Activated naive CD4-positive, alpha-beta T cell treated with anti-CD3 and anti-CD28 coated beads, Interleukin-2, amount 10 ng/mL, durations not matched to agents 7 days and 5 days (primary cell): ENCODE data around the gene SKP1.

ENCODE experiments used
- CTCF ChIA-PET: fragments of 350-600 bp; sonication (Branson Sonifier 250); formaldehyde crosslinking; loops from one replicate; lab custom pipeline; 2021; ENCODE audit warnings: antibody characterized with exemption; lab: Charles Lee
- DNase-seq: peaks from one replicate; pipeline ENCODE4 v3.0.0-alpha.2; 2020
- H3K27ac Mint-ChIP-seq: one replicate; pipeline ENCODE4 v1.8.0; 2021; ENCODE audit warnings: mild to moderate bottlenecking, moderate library complexity, mixed read lengths
- H3K27me3 Mint-ChIP-seq: one replicate; pipeline ENCODE4 v1.8.0; 2021; ENCODE audit warnings: mild to moderate bottlenecking, mixed read lengths
- H3K36me3 Mint-ChIP-seq: one replicate; pipeline ENCODE4 v1.8.0; 2021; ENCODE audit warnings: mixed read lengths
- H3K4me1 Mint-ChIP-seq: one replicate; pipeline ENCODE4 v1.8.0; 2021; ENCODE audit warnings: mixed read lengths
- H3K4me3 Mint-ChIP-seq: one replicate; pipeline ENCODE4 v1.8.0; 2021; ENCODE audit warnings: mild to moderate bottlenecking, moderate library complexity, mixed read lengths
- H3K9me3 Mint-ChIP-seq: one replicate; pipeline ENCODE4 v1.8.0; 2021; ENCODE audit warnings: mixed read lengths

SKP1 gene

GRCh38 chr5:134135091-134135655 is 41.6 kb downstream of the SKP1 start:
- CTCF ChIA-PET = interaction anchor here (0.9 to 35.0 kb wide), 3 partner anchors 43 to 95 kb away, joined by 3 to 743 read pairs (median 3); no protein-coding TSS in a partner anchor
- peak; percentile 18 for DNase-seq
- Mint-ChIP-seq H3K27me3 (no peaks in the 10 kb centered on the region), H3K4me1 (peaks cover 97% of the 10 kb centered on the region), H3K9me3 (no peaks in the 10 kb centered on the region), H3K36me3 (peaks cover 75% of the 10 kb centered on the region), H3K4me3 (no peak overlapping the region), H3K27ac (peak overlapping the region; percentile 65)

GRCh38 chr5:134133995-134134541 is 42.7 kb downstream of the SKP1 start:
- Mint-ChIP-seq H3K4me3 (no peak overlapping the region), H3K36me3 (peaks cover 77% of the 10 kb centered on the region), H3K27me3 (no peaks in the 10 kb centered on the region), H3K9me3 (no peaks in the 10 kb centered on the region), H3K27ac (peak overlapping the region; percentile 86), H3K4me1 (peaks cover 97% of the 10 kb centered on the region)
- CTCF ChIA-PET = interaction anchor here (1.0 to 35.0 kb wide), 3 partner anchors 44 to 94 kb away, joined by 3 to 743 read pairs (median 4); no protein-coding TSS in a partner anchor
- DNase-seq = no peak

GRCh38 chr5:134133188-134133994 is 43.4 kb downstream of the SKP1 start:
- Mint-ChIP-seq H3K36me3 (peaks cover 79% of the 10 kb centered on the region), H3K27ac (peak overlapping the region; percentile 95), H3K4me1 (peaks cover 97% of the 10 kb centered on the region), H3K4me3 (peak overlapping the region; percentile 61), H3K9me3 (no peaks in the 10 kb centered on the region), H3K27me3 (no peaks in the 10 kb centered on the region)
- DNase-seq = peak; percentile 24
- CTCF ChIA-PET = interaction anchor here (1.0 to 35.0 kb wide), 3 partner anchors 64 to 93 kb away, joined by 3 to 743 read pairs (median 4); no protein-coding TSS in a partner anchor

GRCh38 chr5:134132372-134133187 is 44.2 kb downstream of the SKP1 start:
- H3K4me3 Mint-ChIP-seq = peak overlapping the region; percentile 61
- CTCF ChIA-PET = interaction anchor here (1.2 to 35.0 kb wide), 2 partner anchors 63 to 93 kb away, joined by 3 to 743 read pairs; no protein-coding TSS in a partner anchor
- DNase-seq = peak; percentile 86
- peak overlapping the region; percentile 95 for H3K27ac Mint-ChIP-seq
- H3K9me3 Mint-ChIP-seq = no peaks in the 10 kb centered on the region
- H3K4me1 Mint-ChIP-seq = peaks cover 97% of the 10 kb centered on the region
- H3K36me3 Mint-ChIP-seq = peaks cover 79% of the 10 kb centered on the region
- no peaks in the 10 kb centered on the region for H3K27me3 Mint-ChIP-seq

GRCh38 chr5:134131578-134132350 is 45.0 kb downstream of the SKP1 start:
- Mint-ChIP-seq H3K36me3 (peaks cover 79% of the 10 kb centered on the region), H3K27ac (peak overlapping the region; percentile 95), H3K4me3 (peak overlapping the region; percentile 79), H3K4me1 (peaks cover 97% of the 10 kb centered on the region), H3K9me3 (no peaks in the 10 kb centered on the region), H3K27me3 (no peaks in the 10 kb centered on the region)
- CTCF ChIA-PET = interaction anchor here (1.2 to 35.0 kb wide), 2 partner anchors 63 to 92 kb away, joined by 3 to 743 read pairs; no protein-coding TSS in a partner anchor
- DNase-seq = no peak

GRCh38 chr5:134131165-134131564 is 45.6 kb downstream of the SKP1 start:
- CTCF ChIA-PET = interaction anchor here (35.0 kb wide), 1 partner anchor 91 kb away, joined by 743 read pairs; no protein-coding TSS in a partner anchor
- DNase-seq = no peak
- H3K4me3 Mint-ChIP-seq = peak overlapping the region; percentile 79
- H3K9me3 Mint-ChIP-seq = no peaks in the 10 kb centered on the region
- H3K27me3 Mint-ChIP-seq = peaks cover under 1% of the 10 kb centered on the region
- peaks cover 83% of the 10 kb centered on the region for H3K36me3 Mint-ChIP-seq
- H3K4me1 Mint-ChIP-seq = peaks cover 97% of the 10 kb centered on the region
- H3K27ac Mint-ChIP-seq = peak overlapping the region; percentile 95

- peaks cover 3% of the 10 kb centered on the region for H3K27me3 Mint-ChIP-seq
- peaks cover 84% of the 10 kb centered on the region for H3K36me3 Mint-ChIP-seq
- H3K4me3 Mint-ChIP-seq = peak overlapping the region; percentile 79
- CTCF ChIA-PET = interaction anchor here (0.8 to 35.0 kb wide), 2 partner anchors 61 to 90 kb away, joined by 3 to 743 read pairs; no protein-coding TSS in a partner anchor
- H3K27ac Mint-ChIP-seq = peak overlapping the region; percentile 95
- peaks cover 97% of the 10 kb centered on the region for H3K4me1 Mint-ChIP-seq
- DNase-seq = no peak
- H3K9me3 Mint-ChIP-seq = no peaks in the 10 kb centered on the region
Measured at GRCh38 chr5:134130239-134130945, 46.4 kb downstream of the SKP1 start.

- H3K4me3 Mint-ChIP-seq = peak overlapping the region; percentile 79
- peak; percentile 67 for DNase-seq
- peaks cover 86% of the 10 kb centered on the region for H3K36me3 Mint-ChIP-seq
- CTCF ChIA-PET = interaction anchor here (0.8 to 35.0 kb wide), 2 partner anchors 60 to 90 kb away, joined by 3 to 743 read pairs; no protein-coding TSS in a partner anchor
- H3K4me1 Mint-ChIP-seq = peaks cover 98% of the 10 kb centered on the region
- peak overlapping the region; percentile 95 for H3K27ac Mint-ChIP-seq
- H3K27me3 Mint-ChIP-seq = peaks cover 3% of the 10 kb centered on the region
- H3K9me3 Mint-ChIP-seq = no peaks in the 10 kb centered on the region
Measured at GRCh38 chr5:134129411-134130238, 47.1 kb downstream of the SKP1 start.

GRCh38 chr5:134128648-134128995 is 48.1 kb downstream of the SKP1 start:
- Mint-ChIP-seq H3K36me3 (peaks cover 88% of the 10 kb centered on the region), H3K9me3 (no peaks in the 10 kb centered on the region), H3K4me1 (peaks cover 100% of the 10 kb centered on the region), H3K27me3 (peaks cover 4% of the 10 kb centered on the region), H3K4me3 (peak overlapping the region; percentile 79), H3K27ac (peak overlapping the region; percentile 95)
- no peak for DNase-seq
- CTCF ChIA-PET = interaction anchor here (35.0 kb wide), 1 partner anchor 89 kb away, joined by 743 read pairs; no protein-coding TSS in a partner anchor

- CTCF ChIA-PET = interaction anchor here (35.0 kb wide), 1 partner anchor 88 kb away, joined by 743 read pairs; no protein-coding TSS in a partner anchor
- Mint-ChIP-seq H3K27me3 (peaks cover 6% of the 10 kb centered on the region), H3K4me3 (peak overlapping the region; percentile 79), H3K4me1 (peaks cover 100% of the 10 kb centered on the region), H3K9me3 (no peaks in the 10 kb centered on the region), H3K27ac (peak overlapping the region; percentile 95), H3K36me3 (peaks cover 89% of the 10 kb centered on the region)
- DNase-seq = no peak
Measured at GRCh38 chr5:134127988-134128647, 48.6 kb downstream of the SKP1 start.

GRCh38 chr5:134127376-134127861 is 49.3 kb downstream of the SKP1 start:
- Mint-ChIP-seq H3K27me3 (peaks cover 6% of the 10 kb centered on the region), H3K4me1 (peaks cover 100% of the 10 kb centered on the region), H3K36me3 (peaks cover 89% of the 10 kb centered on the region), H3K27ac (peak overlapping the region; percentile 95), H3K4me3 (peak overlapping the region; percentile 79), H3K9me3 (no peaks in the 10 kb centered on the region)
- DNase-seq = peak; percentile 47
- CTCF ChIA-PET = interaction anchor here (0.8 to 0.9 kb wide), 2 partner anchors 59 to 87 kb away, joined by 4 to 5 read pairs; no protein-coding TSS in a partner anchor
